Fibroblast of the aortic adventitia (primary cell): ENCODE data around the gene FAM234A. TPM values are rescaled to one million over a fixed set of nuclear protein-coding genes. Genes with fewer than 3 reads are reported as not detected.

Experiments
- DNase-seq: peaks from one replicate; pipeline ENCODE4 v3.0.0-alpha.2; 2010; ENCODE audit warnings: low read depth
- H3K4me3 ChIP-seq: 2 replicates; pipeline ENCODE4 v1.5.1; 2011; ENCODE audit warnings: low read depth, mild to moderate bottlenecking, control low read depth, low read length, moderate library complexity
- total RNA-seq: library from RNA; depleted of rRNA; stranded (reverse); fragments of >200 nt; gene quantifications from 2 replicates; pipeline ENCODE4 v1.2.3, GENCODE V29; 2012; ENCODE audit warnings: low replicate concordance
- TF ChIP-seq, protein P1 (sequence below): IDR thresholded peaks from 2 replicates; pipeline ENCODE4 v1.5.1; 2011; ENCODE audit warnings: mild to moderate bottlenecking, low read length, control low read depth, inconsistent platforms; ENCODE audit not compliant: insufficient read depth

The FAM234A gene
- total RNA-seq, 1 donor, result 72.0 TPM

DNA sequence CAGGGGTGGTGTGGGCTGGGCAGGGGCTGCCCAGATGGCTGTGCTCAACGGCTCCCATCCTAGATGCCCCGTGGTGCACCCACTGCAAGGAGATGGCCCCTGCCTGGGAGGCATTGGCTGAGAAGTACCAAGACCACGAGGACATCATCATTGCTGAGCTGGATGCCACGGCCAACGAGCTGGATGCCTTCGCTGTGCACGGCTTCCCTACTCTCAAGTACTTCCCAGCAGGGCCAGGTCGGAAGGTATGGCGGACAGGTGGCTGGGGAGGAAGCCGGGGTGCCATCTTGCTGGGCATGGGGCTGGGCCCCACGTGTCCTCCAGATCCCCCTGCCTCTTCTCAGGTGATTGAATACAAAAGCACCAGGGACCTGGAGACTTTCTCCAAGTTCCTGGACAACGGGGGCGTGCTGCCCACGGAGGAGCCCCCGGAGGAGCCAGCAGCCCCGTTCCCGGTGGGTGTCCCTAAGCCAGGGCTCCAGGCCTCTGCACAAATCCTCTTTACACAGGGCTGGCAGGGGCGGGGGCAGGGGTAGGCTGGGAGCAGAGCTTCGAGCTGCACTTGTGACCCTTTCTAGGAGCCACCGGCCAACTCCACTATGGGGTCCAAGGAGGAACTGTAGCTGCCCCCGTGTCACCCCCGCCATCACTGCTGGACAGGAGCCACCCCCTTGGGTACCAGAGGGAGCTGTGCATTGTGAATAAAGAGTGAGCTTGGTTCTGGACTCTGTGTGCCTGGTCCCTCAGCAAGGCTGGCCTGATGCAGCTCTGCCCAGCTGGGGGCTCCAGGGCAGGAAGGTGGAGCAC lies 52.1 kb downstream of the FAM234A start:
- H3K4me3 ChIP-seq, result no peak overlapping the region
- TF ChIP-seq, protein P1, sequence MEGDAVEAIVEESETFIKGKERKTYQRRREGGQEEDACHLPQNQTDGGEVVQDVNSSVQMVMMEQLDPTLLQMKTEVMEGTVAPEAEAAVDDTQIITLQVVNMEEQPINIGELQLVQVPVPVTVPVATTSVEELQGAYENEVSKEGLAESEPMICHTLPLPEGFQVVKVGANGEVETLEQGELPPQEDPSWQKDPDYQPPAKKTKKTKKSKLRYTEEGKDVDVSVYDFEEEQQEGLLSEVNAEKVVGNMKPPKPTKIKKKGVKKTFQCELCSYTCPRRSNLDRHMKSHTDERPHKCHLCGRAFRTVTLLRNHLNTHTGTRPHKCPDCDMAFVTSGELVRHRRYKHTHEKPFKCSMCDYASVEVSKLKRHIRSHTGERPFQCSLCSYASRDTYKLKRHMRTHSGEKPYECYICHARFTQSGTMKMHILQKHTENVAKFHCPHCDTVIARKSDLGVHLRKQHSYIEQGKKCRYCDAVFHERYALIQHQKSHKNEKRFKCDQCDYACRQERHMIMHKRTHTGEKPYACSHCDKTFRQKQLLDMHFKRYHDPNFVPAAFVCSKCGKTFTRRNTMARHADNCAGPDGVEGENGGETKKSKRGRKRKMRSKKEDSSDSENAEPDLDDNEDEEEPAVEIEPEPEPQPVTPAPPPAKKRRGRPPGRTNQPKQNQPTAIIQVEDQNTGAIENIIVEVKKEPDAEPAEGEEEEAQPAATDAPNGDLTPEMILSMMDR, result no peak
- DNase-seq, result no peak

DNA sequence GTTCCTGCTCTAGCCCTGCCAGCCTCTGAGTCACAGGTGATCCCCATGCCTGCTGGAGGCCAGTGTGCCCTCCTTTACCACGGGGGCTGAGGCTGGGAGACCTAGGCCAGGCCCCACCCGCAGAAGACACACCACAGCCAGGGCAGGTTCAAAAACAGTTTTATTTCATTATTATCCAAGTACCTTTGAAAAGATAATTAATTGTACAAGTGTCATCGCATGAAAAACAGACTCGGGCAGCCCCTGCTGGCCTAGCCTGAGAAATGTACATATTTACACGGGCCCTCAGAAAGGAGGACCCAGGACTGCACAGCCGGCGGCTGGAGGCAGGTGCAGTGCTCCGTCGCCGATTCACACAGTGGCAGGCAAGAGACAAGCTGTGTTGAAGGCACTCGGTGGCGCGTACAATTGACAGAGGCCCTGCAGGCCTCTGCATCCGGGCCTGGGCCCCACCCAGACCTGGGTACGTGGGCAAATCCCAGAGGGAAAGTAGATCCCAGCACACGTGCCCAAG lies 52.7 kb downstream of the FAM234A start:
- no peak overlapping the region for H3K4me3 ChIP-seq
- TF ChIP-seq, protein P1, result no peak
- DNase-seq, result no peak

DNA sequence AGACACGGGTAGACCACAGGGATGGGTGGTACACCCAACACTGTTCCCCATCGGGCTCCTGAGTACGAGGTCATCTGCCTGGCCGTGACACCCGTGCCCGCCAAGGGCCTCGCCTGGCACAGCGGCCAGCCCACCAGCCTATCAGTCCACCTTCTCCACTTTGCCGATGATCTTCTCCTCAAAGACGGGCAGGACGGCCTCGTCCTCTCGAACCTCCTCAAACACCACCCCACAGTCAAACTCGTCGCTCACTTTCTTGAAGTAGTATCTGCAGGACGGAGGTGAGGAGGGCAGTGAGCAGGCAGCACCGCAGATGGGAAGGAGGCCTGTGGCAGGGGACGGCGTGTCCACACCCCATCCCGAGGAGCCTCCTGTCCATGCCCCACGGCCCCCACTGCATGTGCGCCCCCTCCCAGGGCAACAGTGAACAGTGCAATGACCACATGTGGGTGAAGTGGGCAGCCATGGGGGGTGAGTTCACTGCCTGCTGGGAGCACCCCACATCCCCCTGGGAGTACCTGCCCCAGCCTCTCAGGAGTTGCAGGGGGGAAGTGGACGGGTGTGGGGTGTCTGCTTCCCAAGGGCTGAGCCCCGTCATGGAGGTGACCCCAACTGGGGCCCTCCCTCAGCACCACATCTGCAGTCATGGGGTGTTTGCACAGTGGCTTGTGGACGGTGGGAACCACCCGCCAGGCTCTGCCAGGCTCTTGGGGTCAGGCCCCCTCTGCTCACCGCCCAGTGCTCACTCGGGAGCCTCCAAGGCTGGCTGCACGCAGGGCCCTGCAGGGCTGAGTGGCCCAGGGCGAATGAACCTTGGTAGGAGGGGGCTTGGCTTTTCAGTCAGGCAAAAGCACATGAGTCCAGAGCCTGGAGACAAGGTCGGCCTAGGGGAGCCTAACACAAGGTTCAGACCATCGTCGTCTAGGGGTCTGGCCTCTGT lies 53.6 kb downstream of the FAM234A start:
- no peak for DNase-seq
- H3K4me3 ChIP-seq, result no peak overlapping the region
- TF ChIP-seq, protein P1, result no peak

DNA sequence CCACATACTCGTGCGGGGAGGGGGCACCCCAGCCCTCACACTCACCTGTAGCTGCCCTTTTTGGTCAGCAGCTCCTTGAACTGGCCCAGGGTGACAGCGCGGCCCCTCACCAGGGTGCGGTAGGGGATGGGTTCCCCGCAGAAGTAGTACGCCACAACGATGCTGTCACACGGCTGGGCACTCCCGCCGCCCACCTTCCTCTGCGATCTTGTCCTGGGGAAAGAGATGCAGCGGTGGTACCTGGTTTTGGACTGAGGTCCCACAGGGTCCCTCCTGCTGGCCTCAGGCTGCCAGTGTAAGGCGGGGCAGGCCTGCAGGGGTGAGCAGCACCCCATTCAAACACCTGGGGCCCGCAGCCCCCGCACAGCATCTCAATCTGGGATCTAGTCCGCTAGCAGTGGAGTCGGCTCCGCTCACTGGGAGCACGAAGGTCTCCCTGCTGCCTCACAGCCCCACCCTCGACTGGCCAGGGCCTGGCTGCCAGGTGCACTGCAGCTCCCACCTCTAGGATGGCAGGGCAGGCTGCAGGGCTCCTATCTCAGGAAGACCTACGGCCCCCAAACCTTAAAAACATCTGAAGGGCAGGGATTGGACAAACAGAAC lies 54.9 kb downstream of the FAM234A start:
- no peak overlapping the region for H3K4me3 ChIP-seq
- TF ChIP-seq, protein P1, result no peak
- DNase-seq, result no peak

DNA sequence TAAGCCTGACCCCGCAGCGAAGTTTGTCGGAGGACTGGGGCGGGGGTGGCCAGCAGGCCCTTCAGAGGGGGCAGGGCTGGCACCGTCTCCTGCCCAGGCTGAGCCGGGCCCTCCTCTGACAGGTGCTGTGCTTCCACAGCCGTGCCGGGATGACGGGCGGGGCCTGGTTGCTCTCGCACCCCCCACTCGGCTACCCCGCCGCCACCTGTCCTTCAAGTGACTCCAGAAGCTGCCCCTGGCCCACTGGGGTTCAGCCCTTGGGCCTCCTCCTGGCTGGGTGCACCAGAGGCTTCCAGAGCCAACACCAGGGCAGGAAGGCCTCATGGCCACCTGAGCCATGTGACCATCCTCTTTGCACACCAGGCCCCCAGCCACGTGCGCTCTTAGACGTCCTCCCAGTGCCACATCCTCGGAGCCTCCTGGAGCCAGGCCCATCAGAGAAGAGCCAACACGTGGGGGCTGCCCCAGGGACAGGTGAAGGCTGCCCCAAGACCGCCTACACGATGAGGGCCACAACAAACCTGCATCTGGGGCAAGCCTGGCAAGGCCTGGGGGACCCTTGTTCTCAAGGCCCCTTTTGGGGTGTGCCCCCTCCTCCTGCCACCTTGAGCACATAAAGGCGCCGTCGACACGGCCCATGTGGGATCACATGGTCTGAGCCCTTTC lies 55.5 kb downstream of the FAM234A start:
- TF ChIP-seq, protein P1, result no peak
- no peak overlapping the region for H3K4me3 ChIP-seq
- DNase-seq, result no peak
